ENCODE results near the gene GLRA3. TPM values are rescaled to one million over a fixed set of nuclear protein-coding genes. Genes with fewer than 3 reads are reported as not detected.

The GLRA3 gene
- polyA plus RNA-seq, 1 donor from 2014 or later, result 0.76 TPM

- Histone ChIP-seq H3K9me2 (ENCODE audit: insufficient read depth, low read length) (no peaks in the 10 kb centered on the region), H3K4me2 (ENCODE audit: low read length) (no peak overlapping the region), H4K20me1 (ENCODE audit: insufficient read depth) (no peaks in the 10 kb centered on the region), H3K79me2 (replicated peaks; ENCODE audit: insufficient read depth, low read length) (no peaks in the 10 kb centered on the region), H3F3A (ENCODE audit: insufficient read depth, low read length, poor library complexity, severe bottlenecking) (no peaks in the 10 kb centered on the region), H3K27me3 (ENCODE audit: insufficient read depth, low read depth, low read length) (no peaks in the 10 kb centered on the region), H3K27ac (ENCODE audit: low read length) (no peak overlapping the region), H3K4me3 (ENCODE audit: low read length) (no peak overlapping the region), H2AFZ (ENCODE audit: low read depth, low read length) (no peak overlapping the region), H3K9me3 (ENCODE audit: low read length) (no peaks in the 10 kb centered on the region), H3K36me3 (ENCODE audit: insufficient read depth, low read length) (no peaks in the 10 kb centered on the region), H3K9ac (ENCODE audit: low read length) (no peak overlapping the region)
- TF ChIP-seq REST (IDR thresholded peaks at IDR 0.05; ENCODE audit: borderline replicate concordance) (no peak), EP300 (conservative IDR thresholded peaks at IDR 0.05; ENCODE audit: poor library complexity, severe bottlenecking) (no peak), EZH2 (IDR thresholded peaks at IDR 0.05; ENCODE audit: borderline replicate concordance, insufficient read depth, low read length, poor library complexity, severe bottlenecking) (no peak), SMC3 (conservative IDR thresholded peaks at IDR 0.05; ENCODE audit: poor library complexity) (no peak), RAD21 (conservative IDR thresholded peaks at IDR 0.05) (no peak), CTCF (IDR thresholded peaks at IDR 0.05; ENCODE audit: poor library complexity, severe bottlenecking) (no peak), POLR2AphosphoS5 (IDR thresholded peaks at IDR 0.05) (no peak), TAF1 (IDR thresholded peaks at IDR 0.05; ENCODE audit: low read depth) (no peak), MXI1 (conservative IDR thresholded peaks at IDR 0.05; ENCODE audit: poor library complexity, severe bottlenecking) (no peak)
Measured at GRCh38 chr4:174598800-174599199, 230.2 kb downstream of the GLRA3 start.

GRCh38 chr4:174596513-174596912 is 232.5 kb downstream of the GLRA3 start:
- H3K36me3 ChIP-seq (ENCODE audit: insufficient read depth, low read length), result no peaks in the 10 kb centered on the region
- no peaks in the 10 kb centered on the region for H3K9me3 ChIP-seq (ENCODE audit: low read length)
- H4K20me1 ChIP-seq (ENCODE audit: insufficient read depth), result no peaks in the 10 kb centered on the region
- H3K79me2 ChIP-seq (replicated peaks; ENCODE audit: insufficient read depth, low read length), result no peaks in the 10 kb centered on the region
- H3K9ac ChIP-seq (ENCODE audit: low read length), result peak overlapping the region; percentile 42
- no peak overlapping the region for H2AFZ ChIP-seq (ENCODE audit: low read depth, low read length)
- no peak overlapping the region for H3K4me2 ChIP-seq (ENCODE audit: low read length)
- no peaks in the 10 kb centered on the region for H3K9me2 ChIP-seq (ENCODE audit: insufficient read depth, low read length)
- peak overlapping the region; percentile 87 for H3K27ac ChIP-seq (ENCODE audit: low read length)
- no peaks in the 10 kb centered on the region for H3F3A ChIP-seq (ENCODE audit: insufficient read depth, low read length, poor library complexity, severe bottlenecking)
- H3K4me3 ChIP-seq (ENCODE audit: low read length), result peak overlapping the region; percentile 33
- no peaks in the 10 kb centered on the region for H3K27me3 ChIP-seq (ENCODE audit: insufficient read depth, low read depth, low read length)
- peak; percentile 4 for TF ChIP-seq POLR2AphosphoS5 (IDR thresholded peaks at IDR 0.05)
- no peak for TF ChIP-seq CTCF (IDR thresholded peaks at IDR 0.05; ENCODE audit: poor library complexity, severe bottlenecking)
- TF ChIP-seq REST (IDR thresholded peaks at IDR 0.05; ENCODE audit: borderline replicate concordance), result peak; percentile 94
- no peak for TF ChIP-seq EZH2 (IDR thresholded peaks at IDR 0.05; ENCODE audit: borderline replicate concordance, insufficient read depth, low read length, poor library complexity, severe bottlenecking)
